Progenitor cell of endocrine pancreas (in vitro differentiated cells): ENCODE measurements around the gene DEFB114. TPM values are rescaled to one million over a fixed set of nuclear protein-coding genes. Genes with fewer than 3 reads are reported as not detected.

Experiments
- DNase-seq: peaks from one replicate; pipeline ENCODE4 v3.0.0; 2021; ENCODE audit warnings: low spot score; ENCODE audit not compliant: unreplicated experiment
- H3K27ac Mint-ChIP-seq: 2 replicates; pipeline ENCODE4 v1.8.0; 2021; ENCODE audit warnings: mild to moderate bottlenecking, moderate library complexity, mixed read lengths
- H3K27me3 Mint-ChIP-seq: 2 replicates; pipeline ENCODE4 v1.8.0; 2021; ENCODE audit warnings: mixed read lengths
- H3K36me3 Mint-ChIP-seq: 2 replicates; pipeline ENCODE4 v1.8.0; 2022; ENCODE audit warnings: mixed read lengths; ENCODE audit not compliant: insufficient read depth
- H3K4me1 Mint-ChIP-seq: 2 replicates; pipeline ENCODE4 v1.8.0; 2021; ENCODE audit warnings: low read depth, mixed read lengths
- H3K4me3 Mint-ChIP-seq: 2 replicates; pipeline ENCODE4 v1.8.0; 2021; ENCODE audit warnings: low read depth, mild to moderate bottlenecking, moderate library complexity, mixed read lengths
- H3K9me3 Mint-ChIP-seq: 2 replicates; pipeline ENCODE4 v1.8.0; 2021; ENCODE audit warnings: low read depth, mixed read lengths
- CTCF ChIP-seq: fragments of 200-600 bp; sonication (generic); IDR thresholded peaks from one replicate; pipeline ENCODE4 v1.5.0; 2021; ENCODE audit warnings: antibody characterized with exemption, mild to moderate bottlenecking; ENCODE audit not compliant: unreplicated experiment
- total RNA-seq: library from RNA; stranded (reverse); gene quantifications from 2 replicates; pipeline ENCODE4 v1.2.1, GENCODE V29; 2021

DEFB114 gene
- total RNA-seq, 1 donor from 2014 or later, result not detected

DNA sequence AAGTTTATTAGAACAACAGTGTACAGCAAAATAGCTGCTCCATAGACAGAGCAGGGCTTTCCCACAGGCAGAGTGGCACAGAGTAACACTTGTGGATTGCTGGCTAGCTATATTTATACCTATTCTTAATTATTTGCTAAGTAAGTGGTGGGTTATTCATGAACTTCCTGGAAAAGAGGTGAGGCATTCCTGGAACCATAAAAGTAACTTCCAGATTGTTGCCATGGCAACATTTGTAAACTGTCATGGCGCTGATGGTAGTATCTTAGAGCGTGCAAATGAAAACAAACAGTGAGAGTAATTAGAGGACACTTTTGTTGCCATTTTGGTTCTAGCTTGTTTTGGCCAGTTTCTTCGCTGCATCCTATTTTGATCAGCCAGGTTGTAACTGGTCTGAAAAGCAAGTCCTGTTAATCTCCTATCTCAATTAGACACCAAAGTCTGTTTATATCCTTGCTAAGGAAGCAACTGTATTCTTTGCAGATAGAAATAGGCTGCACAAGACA lies 23.9 kb downstream of the DEFB114 start:
- Mint-ChIP-seq H3K36me3 (no peaks in the 10 kb centered on the region), H3K4me1 (peaks cover 8% of the 10 kb centered on the region), H3K27me3 (no peaks in the 10 kb centered on the region), H3K9me3 (peaks cover 8% of the 10 kb centered on the region), H3K27ac (no peak overlapping the region), H3K4me3 (no peak overlapping the region)
- TF ChIP-seq CTCF, result no peak
- DNase-seq, result no peak

GRCh38 chr6:49937811-49938210 lies 26.2 kb downstream of the DEFB114 start:
- Mint-ChIP-seq H3K9me3 (no peaks in the 10 kb centered on the region), H3K27ac (no peak overlapping the region), H3K36me3 (no peaks in the 10 kb centered on the region), H3K4me3 (no peak overlapping the region), H3K27me3 (no peaks in the 10 kb centered on the region), H3K4me1 (peaks cover 8% of the 10 kb centered on the region)
- TF ChIP-seq CTCF, result no peak
- DNase-seq, result no peak

DNA sequence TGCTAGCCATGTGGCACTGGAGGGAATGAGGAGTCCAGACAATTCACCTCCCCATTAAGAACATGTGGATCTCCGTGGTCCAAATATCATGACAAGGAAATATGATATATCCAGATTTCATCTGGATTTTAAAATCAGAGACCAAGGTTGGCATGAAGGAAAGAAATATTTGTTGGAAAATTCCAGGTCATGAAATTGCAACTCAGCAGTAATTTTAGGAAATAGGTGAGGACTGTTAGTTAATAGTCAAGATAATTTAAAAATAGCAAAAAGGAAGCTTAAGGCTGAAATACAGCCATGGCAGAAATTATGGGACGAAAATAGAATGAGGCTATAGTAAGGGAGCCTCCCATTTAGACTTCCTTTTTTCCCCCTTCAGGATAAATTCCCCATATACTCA lies 26.9 kb downstream of the DEFB114 start:
- H3K27me3 Mint-ChIP-seq, result no peaks in the 10 kb centered on the region
- H3K4me1 Mint-ChIP-seq, result peaks cover 8% of the 10 kb centered on the region
- no peaks in the 10 kb centered on the region for H3K36me3 Mint-ChIP-seq
- no peak overlapping the region for H3K4me3 Mint-ChIP-seq
- no peak for TF ChIP-seq CTCF
- H3K9me3 Mint-ChIP-seq, result no peaks in the 10 kb centered on the region
- no peak for DNase-seq
- H3K27ac Mint-ChIP-seq, result no peak overlapping the region

GRCh38 chr6:49935387-49935786 lies 28.6 kb downstream of the DEFB114 start:
- no peak for TF ChIP-seq CTCF
- Mint-ChIP-seq H3K9me3 (no peaks in the 10 kb centered on the region), H3K36me3 (no peaks in the 10 kb centered on the region), H3K27ac (no peak overlapping the region), H3K4me3 (no peak overlapping the region), H3K4me1 (peaks cover 8% of the 10 kb centered on the region), H3K27me3 (no peaks in the 10 kb centered on the region)
- no peak for DNase-seq

DNA sequence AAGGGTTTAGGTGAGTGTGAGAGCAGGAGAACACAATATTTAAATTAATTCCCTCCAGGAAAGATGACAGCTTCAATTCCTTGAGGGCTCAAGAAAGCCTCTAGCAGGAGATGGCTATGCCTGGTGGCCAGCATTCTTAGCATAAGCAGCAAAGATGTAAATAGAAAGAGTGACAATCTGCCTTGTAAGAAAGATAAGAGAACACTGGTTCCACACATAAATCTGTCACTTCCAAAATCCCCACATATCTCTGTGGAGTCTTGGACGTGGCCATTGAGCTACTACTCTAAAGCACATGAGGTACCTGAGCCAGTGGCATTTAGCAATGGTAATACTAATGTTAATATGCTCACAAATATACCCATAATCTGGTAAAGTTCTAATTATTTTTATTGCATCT lies 29.2 kb downstream of the DEFB114 start:
- Mint-ChIP-seq H3K4me3 (no peak overlapping the region), H3K27ac (no peak overlapping the region), H3K36me3 (no peaks in the 10 kb centered on the region), H3K9me3 (no peaks in the 10 kb centered on the region), H3K4me1 (peaks cover 5% of the 10 kb centered on the region), H3K27me3 (no peaks in the 10 kb centered on the region)
- TF ChIP-seq CTCF, result no peak
- no peak for DNase-seq
